ENCODE data around the gene SLC2A5.

The SLC2A5 gene

GRCh38 chr1:9059891-9060744 lies 9.3 kb downstream of the SLC2A5 start:
- no peak for DNase-seq

- DNase-seq, result no peak
These were observed 11.0 kb downstream of the SLC2A5 start for GRCh38 chr1:9058465-9058864.

GRCh38 chr1:9057851-9058250 lies 11.6 kb downstream of the SLC2A5 start:
- no peak for DNase-seq

- no peak for DNase-seq
These were observed 17.0 kb downstream of the SLC2A5 start for GRCh38 chr1:9052272-9053049.

- peak; percentile 40 for DNase-seq
These were observed 18.1 kb downstream of the SLC2A5 start for GRCh38 chr1:9051379-9051778.

- no peak for DNase-seq
These were observed 18.6 kb downstream of the SLC2A5 start for GRCh38 chr1:9050803-9051202.

- no peak for DNase-seq
These were observed 20.9 kb downstream of the SLC2A5 start for GRCh38 chr1:9048551-9048950.

- DNase-seq, result no peak
These were observed 22.4 kb downstream of the SLC2A5 start for GRCh38 chr1:9047019-9047418.

- no peak for DNase-seq
These were observed 23.4 kb downstream of the SLC2A5 start for GRCh38 chr1:9045861-9046510.

- DNase-seq, result no peak
These were observed 25.2 kb downstream of the SLC2A5 start for GRCh38 chr1:9044236-9044635.

- no peak for DNase-seq
These were observed 27.2 kb downstream of the SLC2A5 start for GRCh38 chr1:9042272-9042671.

- DNase-seq, result no peak
These were observed 28.2 kb downstream of the SLC2A5 start for GRCh38 chr1:9041116-9041779.

GRCh38 chr1:9040659-9041030 lies 28.8 kb downstream of the SLC2A5 start:
- no peak for DNase-seq

GRCh38 chr1:9039761-9040658 lies 29.4 kb downstream of the SLC2A5 start:
- DNase-seq, result no peak

GRCh38 chr1:9038881-9039760 lies 30.3 kb downstream of the SLC2A5 start:
- no peak for DNase-seq

- no peak for DNase-seq
These were observed 31.1 kb downstream of the SLC2A5 start for GRCh38 chr1:9038338-9038650.

- DNase-seq, result no peak
These were observed 31.7 kb downstream of the SLC2A5 start for GRCh38 chr1:9037476-9038337.

GRCh38 chr1:9035226-9035625 lies 34.2 kb downstream of the SLC2A5 start:
- DNase-seq, result no peak

GRCh38 chr1:9033363-9033762 lies 36.1 kb downstream of the SLC2A5 start:
- no peak for DNase-seq
